Activated naive CD4-positive, alpha-beta T cell (primary cell): ENCODE results near the gene MVB12B.
A peak's percentile ranks its signal among the peaks of the same experiment; 100 is the strongest.

Source experiments
- DNase-seq, 4 experiments: peaks; one replicate each; lab custom pipeline; 2025; lab: John Stamatoyannopoulos, UW

The MVB12B gene

DNA sequence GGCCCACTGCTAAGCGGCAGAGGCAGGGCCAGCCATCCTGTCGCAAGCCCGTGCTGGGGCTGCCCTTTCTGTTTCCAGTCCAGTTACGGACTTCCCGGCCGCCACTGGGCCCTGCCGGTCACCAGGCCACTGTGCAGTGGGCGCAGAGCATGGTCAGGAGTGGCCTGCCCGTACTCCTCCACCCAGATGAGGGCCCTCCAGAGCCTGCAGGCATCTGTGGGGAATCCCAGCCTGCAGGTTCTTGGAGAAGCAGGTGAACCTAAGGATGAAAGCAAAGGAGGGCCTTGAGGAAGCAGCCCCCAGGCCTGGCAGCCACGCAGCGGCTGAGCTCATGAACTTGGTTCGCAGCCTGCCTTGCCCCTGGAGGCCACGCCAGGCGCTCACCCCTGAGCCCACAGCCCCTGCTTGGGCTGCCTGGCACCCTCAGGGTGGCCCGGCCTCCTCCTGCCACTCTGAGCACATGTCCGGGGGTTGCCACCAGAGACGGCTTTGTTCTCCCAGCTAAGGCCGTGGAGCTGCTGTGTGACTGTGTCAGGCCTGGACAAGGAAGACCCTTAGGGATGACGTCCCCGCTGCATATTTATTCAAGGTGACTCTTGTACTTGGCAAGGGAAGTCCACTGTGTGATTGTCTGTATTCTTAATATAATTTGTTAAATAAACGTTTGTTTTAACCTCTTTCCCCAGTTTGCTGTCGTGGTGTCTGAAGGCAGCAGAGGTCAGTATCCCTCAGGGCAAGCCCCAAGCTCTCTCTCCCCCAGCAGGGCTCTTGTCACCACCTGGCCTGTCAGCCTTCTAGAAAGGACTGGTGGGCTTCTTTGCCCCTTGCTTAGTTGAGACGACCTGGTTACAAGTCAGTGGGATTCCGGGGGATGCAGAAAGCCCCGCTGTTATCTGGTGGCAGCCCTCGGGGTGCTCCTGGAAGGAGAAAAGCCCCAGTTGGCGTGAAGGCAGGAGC lies 180.0 kb downstream of the MVB12B start:
- DNase-seq = no peak

DNA sequence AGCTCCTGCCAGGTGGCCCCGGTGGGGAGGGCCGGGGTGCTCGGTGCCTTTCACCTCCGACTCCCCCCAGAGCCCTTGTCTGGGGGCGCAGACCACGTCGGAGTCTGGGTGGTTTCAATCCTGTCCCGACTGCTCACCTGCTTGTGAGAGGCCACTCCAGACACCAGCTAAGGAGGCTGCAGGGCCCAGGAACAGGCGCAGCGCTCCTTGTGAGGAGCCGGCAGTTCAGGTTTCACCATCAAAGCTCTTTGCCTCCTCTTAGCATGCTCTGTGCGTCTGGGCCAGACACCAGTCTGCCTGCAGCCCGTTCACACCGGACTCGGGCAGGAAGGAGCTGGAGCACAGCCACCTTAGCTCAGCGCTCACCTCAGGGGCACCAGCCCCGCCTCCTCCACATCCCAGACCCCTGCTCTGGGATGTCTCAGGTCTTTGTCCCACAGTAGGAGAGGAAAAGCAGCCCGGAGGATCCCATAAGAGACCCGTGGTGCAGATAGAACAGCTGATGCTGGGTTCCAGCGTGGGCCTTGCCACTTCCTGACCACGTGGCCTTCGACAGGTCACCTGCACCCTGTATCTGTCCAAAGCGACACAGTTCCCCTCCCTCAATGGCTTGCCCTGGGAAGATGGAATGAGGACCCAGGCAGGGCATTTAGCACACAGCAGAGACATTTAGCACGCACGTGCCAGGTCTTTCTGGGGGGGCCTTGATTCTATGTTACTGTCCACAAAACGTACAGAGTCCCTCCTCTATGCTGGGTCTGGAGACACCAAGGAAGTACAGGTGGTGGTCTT lies 180.9 kb downstream of the MVB12B start:
- no peak for DNase-seq

DNA sequence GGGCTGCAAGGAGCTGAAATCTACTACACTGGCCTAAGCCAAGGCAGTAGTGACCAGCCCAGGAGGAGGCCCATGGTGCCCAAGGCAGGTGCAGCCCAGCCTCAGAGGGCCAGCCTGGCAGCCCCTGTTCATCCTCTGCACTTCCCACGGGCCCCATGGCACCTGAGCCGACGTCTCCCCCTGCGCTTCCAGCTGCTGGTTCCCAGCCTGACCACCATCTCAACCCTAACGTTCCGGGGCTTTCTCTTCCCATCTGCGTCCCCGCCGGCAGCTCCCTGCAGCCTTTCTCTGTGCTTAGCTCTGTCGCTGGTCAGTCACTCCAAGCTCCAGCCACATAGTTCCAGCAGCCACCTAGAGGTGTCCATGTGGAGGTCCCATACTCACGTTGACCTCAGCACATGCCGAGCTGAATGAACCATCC lies 181.6 kb downstream of the MVB12B start:
- no peak for DNase-seq

DNA sequence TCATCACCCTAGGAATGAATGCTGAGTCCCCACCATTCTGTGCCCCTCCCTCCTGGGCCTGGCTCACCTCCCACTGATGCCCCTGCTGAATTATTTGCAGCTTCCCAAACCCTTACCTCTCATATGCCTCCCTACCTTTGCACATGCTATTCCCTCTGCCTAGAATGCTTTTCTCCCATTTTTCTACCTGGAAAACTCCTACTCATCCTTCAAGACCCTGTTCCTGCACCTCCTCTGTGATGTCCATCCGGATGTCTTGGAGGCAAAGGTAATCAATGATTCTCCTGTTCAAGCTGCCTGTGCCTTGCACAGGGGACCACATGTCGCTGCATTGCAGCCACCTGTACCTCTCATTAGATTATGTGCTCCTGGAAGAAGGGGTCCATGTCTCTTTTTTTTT lies 182.3 kb downstream of the MVB12B start:
- DNase-seq = no peak

DNA sequence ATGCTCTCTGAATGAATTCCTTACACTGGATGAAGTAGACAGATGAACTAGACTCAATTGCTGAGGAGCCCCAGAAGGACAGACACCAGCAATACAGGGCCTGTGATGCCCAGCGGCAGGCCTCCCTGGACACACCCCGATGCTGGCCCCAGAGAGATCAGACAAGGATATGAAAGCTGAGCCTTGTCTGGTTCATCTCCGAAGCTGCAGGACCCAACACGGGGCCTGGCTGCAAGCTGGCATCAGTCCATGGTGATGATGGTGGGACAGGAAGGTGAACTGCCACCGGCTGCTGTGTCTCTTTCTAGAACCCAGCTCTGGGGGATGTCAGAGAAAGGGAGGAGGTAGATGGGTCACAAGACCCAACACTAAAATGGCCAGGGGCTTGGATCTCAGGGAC lies 183.1 kb downstream of the MVB12B start:
- DNase-seq = no peak

DNA sequence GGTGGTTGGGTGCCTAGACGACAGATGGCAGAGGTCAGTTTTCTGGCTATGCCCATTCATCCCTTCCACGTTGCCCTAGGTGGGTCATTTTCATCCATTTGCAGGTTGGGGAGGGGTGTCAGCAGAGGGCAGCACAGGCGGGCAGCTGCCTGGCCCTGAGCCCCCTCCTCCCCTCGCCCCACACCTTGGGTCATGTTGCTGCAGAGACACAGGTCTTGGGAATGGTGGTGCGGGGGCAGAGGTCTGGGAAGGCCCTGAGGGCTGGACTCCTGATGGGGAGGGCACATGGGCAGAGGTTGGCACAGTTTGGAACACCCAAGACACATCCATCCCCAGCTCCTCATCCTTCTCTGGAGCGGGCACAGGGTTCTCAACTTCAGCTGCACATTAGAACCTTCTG lies 183.9 kb downstream of the MVB12B start:
- DNase-seq = no peak

DNA sequence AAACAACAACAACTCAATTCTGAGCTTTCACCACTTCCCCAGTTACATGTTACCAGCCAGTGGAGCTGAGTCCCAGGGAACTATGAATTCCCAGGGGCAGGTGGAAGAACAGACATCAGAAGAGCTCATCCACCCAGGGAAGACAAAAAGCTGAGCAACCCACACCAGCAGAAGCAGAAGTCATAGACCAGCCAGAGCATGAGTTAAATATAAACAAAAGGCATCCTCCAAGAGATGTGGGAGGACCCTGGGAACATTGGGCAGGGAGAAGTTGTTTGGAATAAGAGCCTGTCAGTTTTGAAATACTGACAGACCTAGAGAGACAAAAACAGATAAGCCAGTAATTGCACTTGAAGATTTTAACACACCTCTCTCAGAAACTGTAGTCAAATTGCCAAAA lies 184.8 kb downstream of the MVB12B start:
- no peak for DNase-seq

DNA sequence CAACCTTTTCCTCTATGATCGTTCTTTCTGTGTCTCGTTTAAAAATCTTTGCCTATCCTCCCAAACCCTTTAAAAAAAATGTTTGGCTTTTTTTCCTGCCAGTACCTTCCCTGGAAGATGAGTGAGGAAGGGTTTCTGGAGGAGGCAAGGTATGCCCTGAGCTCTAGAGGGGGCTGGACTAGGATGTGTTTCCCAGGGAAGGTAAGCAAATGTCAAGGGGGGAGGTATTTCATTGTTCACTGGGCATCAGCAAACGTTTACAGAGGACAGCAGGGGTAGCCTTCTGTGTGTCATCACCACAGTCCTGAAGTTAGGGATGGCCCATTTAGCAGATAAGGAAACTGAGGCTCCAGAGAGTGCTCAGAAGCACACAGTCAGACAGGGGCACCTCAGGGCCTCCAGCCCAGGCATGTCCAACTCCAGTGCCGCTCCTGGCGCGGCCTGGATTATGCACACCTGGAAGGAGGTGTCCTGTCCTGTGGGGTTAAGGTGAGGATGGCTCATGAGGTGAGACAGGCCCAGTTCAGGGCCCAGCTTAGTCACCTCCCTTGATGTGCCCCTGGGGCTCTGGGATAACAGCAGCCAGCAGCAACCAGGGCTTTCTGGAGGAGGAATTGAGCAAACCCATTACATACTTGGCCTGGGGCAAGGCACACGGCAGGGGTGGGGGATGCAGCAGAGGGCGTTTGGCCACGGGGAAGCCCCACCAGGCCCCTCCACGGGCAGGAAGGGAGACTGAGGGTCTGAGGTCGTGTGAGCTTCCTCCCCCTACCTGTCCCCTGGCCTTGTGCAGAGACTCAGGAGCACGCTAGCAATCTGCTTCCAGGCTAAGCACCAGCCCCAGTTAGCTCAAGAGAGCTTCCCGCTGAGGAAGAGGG lies 186.8 kb downstream of the MVB12B start:
- no peak for DNase-seq

DNA sequence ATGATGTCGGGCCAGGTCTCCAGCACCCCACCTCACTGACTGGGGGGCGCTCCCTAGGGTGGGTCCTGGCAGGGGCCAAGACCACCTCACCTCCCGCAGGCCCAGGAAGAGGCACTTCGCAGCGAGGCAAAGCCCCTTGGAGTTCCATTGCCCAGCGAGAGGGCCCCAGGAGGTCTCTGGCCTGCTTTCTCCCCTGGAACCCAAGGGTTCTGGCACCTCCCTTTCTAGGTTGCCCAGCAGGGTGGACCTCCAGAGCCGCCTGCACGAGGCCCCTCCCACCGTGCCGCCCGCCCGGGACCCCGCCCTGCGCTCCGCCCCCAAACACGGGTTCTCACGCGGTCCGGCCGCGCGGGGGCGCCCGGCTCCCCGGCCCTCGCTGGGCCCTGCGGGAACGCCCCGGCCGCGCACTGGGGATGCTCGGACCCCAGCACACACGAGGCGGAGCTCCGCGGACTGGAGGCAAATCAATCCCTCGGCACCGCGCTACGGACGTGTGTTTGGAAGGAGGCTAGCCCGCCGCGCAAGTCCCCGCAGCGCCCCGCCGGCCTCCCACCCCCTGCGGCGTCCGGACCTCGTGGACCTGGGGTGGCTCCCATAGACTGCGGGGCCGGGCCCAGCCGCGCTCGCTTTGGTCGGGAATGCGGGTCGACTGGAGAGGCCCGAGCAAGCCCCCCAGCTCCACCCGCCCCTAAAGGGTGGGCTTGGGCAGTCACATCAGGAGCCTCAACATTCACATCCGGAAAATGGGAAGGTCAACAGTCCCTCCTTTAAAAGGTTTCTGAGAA lies 187.6 kb downstream of the MVB12B start:
- DNase-seq = peak in 1 of 4 experiments; percentile 30

DNA sequence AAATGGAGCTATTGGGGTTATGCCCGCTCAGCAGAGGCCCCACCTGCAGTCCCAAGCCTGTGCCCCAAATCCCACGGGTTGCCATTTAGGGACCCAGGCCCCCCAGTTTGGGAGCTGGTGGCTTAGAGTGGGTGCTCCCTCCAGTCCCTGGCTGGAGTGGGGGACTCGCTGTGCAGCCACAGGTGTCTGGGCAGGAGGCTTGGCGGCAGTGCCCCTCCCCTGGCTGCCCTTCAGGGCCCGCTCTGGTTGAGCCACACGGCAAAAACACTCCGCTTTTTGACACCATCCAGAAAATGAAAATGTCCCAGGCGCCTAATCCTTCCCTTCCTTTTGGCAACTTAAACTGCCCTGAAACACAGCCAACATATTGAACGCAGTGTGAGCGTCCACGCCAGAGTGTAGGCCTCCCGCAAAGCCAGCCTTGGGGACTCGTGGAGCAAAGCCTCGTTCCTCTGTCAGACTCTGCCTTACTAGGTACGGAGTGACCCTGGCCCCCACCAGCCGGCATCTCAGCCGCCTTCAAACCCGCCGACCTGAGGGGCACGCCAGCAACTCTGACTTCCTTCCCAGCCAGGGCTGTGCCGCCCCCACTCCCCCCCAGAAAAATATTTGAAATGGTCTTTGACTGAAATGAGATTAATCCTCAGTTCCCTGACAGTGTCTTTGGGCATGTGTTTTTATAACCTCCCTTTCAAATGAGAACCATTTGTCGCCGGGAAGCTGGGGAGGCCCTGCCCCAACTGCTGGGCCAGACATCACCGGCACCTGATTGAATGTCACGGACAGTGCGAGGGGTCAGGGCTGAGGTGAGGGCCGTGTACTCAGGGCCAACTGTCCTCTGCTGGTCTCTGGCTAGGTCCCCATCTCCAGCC lies 188.6 kb downstream of the MVB12B start:
- DNase-seq = no peak

DNA sequence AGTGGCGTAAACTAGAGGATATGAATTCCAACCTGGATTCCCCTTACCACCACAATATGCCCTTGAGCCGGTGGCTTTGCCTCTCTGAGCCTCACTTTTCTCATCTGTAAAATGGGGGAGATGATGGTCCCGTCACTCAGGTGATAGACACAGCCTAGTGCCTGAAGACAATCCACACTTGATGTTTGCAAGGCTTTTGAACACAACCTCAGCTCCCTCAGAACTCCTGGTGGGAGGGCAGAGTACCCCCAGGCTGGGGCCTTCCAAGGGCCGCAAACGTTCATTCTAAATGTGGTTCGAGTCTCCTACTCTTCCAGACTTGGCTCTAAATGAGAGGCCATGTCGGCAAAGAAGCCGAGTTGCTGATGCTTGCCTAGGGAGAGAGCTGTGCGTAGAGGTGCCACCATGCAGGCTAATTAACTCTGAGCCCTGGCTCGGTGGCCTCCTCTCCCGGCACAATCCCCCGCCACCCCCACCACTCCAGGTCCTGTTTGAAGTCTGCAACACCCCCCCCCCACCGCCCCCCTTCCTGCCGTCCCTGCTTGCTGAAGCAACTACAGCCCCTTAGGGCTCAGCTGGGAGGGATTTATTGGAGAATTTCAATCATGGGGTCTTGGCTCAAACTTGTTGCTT lies 189.4 kb downstream of the MVB12B start:
- DNase-seq = no peak

DNA sequence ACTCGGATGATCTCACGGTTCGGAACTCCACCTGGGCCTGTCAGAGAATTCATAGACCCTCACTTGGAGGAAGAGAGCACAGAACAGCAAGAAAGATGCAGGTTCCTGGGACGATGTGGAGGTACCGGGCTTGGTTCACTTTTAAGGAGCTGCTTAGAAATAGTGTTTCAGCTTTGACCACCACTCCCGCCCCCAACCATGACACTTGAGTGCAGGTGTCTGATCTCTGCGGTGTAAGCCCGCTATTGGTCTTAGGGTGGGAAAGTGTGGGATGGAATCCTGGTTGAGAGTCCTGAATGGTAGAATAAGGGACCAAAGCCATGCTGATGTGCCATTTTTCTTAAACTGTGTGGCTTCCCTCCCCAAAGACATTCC lies 189.9 kb downstream of the MVB12B start:
- no peak for DNase-seq

DNA sequence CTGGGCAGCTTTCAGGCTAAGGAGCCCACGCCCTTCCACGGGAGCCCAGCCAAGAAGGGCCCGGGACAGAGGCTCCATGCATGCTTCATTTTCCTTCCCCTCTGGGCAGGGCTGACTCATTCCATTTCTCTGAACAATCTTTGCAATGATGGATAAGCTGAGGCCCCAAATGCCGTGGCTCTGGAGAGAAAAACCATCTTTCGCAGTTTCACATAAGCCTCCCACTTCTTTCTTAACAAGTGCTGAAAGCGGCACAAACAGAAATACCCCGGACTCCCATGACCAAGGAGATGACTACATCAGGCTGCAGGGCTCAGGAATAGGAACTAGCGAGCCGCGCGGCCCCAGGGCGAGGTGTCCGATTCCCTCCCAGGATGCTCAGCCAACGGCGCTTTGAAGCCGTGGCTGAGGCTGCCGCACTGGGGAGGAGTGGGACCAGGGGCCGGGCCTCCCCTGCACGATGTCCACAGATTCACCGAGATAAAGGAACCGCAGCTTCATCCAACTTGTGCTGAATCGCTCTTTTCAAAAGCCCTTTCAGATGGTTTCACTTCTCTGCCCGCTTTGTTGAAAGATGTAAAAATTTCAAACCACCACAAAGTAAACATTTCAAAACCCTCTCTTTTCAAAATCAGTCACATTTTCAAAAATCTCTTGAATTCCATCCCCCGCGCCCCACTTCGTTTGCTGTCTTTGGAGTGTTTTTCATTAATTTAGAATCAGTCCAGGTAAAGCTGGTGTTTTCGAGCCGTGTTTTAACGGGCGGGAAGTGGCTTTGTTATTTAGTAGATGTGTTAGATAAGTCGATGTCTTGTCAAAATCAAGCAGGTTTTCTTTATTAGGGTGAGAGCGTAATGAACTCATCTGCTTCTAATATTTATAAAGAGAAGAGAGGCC lies 190.6 kb downstream of the MVB12B start:
- DNase-seq = no peak

DNA sequence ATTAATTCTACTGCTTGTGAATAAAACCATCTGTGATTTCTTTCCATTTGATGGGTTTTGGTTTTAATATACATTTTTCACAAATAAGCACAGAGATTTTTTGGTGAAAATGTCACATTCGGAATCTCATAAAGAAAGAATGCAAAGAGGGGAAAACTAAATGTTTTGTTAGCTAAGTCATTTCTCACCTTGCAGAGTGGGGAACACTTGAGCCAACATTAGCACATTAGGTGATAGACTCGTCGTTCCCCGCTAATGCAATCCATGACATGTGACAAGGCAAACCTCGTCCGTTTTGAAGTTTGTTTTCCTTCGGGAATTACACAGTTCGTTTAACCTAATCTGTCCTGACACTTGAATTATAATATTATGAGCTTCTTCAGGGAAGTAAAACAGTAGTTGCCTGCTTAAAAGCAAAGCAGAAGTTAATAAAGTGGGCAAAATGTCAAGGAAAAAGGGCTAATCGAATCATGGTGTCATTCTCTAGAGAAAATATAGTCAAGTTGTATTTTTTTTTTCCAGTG lies 191.3 kb downstream of the MVB12B start:
- DNase-seq = no peak

DNA sequence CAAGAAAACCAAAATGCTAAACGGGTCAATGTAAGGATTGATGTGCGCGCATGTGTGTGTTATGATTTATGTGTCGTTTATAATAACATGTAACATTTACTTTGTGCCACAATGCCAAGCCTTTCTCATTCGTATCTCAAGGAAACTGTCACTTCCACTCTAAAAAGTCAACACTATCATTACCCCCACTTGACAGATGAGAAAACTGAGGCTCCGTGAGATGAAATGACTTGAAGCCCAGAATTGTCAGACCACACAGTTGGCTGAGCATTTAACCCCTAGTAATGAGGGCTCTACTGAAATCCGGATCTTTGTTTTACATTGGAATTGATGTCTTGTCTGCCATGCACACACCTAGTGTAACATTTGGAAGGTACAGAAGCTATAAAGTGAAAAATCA lies 192.1 kb downstream of the MVB12B start:
- no peak for DNase-seq

DNA sequence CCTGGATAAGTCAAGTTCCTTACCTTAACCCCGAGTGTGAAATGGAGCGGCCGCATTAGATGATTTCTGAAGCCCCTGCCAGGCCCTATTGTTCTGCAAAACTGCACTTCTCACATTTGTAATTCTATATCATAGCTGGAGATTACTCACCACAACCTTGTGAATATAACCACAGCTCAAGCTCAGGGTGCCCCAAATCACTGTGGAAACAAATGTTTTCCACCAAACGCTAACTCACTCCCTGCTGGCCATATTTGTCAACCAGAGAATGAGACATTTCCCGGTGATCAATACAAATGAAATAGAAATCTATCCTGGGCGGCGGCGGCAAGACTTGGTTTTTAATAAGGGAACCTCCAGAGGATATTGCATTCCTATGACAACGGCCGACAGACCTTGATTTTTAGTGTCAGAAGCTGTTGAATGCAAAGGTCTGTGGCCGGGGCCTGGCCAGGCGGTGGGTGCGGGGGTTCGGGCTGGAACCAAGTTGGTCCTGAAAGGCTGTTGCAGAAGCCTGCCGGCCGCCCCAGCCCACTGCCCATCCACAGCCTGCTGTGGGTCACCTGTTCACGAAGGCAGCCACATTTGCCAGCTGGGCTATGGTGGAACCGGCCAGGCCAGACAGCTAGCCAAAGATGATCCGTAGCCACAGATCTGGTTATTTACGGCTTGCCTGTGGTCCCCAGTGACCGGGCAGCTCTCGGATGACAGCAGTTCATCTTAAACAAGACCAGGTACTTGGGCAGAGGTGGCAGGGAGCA lies 193.2 kb downstream of the MVB12B start:
- no peak for DNase-seq

DNA sequence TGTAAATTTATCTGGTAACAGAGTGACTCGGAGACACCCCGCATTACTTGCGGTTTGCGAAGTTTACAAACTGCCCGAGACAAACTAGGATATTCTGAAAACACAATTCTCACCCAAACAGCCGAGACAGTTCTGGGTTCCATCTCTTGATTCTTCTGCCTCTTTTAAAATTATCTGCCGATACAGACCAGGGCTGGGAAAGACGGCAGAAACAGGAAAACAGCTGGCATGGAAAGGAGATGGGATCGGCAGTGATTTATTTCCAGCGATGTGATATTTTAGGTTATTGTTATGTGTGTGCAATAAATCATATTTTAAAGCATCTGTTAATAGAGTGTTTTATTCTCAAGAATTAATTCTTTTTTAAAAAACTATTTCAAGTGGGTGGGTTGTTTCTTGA lies 193.8 kb downstream of the MVB12B start:
- DNase-seq = no peak

DNA sequence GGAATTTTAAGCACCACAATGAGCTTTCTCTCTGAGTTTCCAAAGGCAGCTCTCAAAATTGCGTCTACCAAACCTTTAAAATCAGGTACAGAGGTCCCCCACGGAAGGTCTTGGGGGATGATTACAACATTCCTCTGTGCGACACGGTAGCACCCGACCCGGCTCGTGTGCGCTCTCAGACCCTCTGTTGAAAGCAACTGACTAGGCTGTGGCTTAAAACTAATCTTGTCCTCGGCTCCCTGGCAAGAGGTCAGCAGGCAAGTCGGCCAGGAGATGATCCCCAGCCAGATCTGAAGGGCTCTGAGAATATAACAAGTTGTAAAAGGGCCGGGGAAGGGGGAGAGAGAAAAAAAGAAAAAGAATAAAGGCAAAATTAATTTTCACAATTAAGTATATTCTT lies 194.5 kb downstream of the MVB12B start:
- DNase-seq = no peak
